NAMALWA (cell line): ENCODE data around the gene B9D1.

Source experiments
- DNase-seq: peaks from one replicate; pipeline ENCODE4 v3.0.0-alpha.2; 2015; ENCODE audit warnings: low spot score

Gene B9D1

DNA sequence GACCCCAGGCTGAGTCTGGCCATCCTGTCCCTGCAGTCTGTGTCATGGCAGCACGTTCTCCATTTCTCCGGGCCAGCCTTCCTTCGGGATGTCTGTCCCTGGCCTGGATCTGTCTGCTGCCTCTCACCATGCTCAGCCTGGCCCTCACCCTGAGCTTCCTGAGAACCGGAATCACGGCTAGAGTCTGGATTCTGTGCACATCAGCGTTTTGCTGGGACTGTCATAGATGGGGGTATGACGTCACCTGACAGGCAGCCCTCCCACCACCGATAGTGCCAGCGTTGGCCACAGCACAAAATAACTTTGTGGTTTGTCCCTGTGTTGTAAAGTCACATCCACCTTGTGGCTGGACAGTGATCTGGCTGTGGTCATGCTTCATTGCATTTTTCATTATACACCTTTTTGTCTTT is 59.2 kb downstream of the B9D1 start:
- peak; percentile 24 for DNase-seq

DNA sequence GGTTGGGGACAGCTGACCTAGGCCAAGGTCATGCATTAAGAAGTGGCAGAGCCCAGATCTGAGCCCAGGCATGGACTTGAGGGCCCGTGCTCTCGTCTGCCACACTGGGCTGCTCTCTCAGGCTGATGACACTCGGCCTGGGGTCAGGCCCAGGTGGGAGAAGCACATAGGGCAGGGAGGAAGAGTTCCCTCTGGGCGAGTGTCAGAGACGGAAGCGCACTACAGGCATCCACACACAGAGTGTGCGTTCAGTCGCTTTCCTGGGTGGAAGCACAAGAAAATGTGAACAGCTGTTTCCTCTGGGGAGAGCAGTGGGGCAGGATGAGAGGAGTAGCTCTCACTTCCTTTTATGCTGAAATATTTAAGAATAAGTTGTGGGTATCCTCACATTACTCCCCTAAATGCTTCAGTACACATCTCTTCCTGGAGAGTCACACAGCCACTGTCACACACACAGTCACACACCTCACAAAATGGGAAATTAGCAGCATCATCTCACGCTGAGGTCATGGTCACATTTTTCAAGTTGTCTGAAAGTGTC is 59.7 kb downstream of the B9D1 start:
- peak; percentile 59 for DNase-seq

DNA sequence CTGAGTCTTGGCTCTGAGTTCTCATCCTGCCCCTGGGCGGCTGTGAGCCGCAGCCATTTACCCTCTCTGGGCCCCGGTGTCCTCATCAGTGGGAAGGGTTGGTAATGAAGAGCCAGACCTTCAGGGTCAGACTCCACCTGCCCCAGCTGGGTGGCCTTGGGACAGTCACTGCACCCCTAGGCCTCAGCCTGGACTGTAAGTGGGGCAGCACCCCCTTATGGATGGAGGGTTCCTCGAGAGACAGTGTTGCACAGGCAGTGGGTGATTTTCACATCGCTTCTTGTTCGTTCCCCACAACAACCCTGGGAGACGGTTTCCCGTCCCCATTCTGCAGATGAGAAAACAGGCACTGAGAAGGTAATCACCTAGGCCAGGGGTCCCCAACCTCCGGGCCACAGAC is 60.5 kb downstream of the B9D1 start:
- no peak for DNase-seq

DNA sequence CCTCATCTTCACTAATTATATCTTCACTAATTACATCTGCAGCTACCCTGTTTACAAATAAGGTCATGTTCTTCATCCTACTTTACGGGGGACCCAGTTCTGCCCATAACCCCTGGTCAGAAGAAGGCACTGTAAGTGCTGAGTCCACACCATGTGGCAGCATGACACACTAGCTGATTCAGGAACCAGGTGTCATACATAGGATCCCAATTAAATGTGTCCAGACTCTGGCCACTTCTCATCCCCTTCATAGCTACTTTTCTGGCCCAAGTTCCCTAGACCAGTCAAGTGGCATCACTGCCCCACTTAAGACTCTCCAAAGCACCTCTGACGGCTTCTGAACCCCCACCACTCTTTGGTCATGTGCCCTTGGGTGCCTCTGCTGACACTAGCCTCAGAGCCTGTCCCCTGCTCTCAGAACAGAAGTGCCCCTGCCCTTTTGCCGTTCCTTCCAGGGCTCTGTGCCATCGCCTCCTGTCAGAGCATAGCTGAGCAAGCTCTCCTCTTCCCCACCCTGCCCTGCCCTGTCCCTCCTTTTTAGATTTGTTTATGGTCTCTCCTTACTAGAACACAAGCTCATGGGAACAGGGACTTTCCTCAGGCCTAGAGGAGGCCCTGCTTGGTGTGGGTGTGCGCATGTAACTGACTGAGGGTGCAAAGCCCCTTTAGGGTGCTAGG is 61.1 kb downstream of the B9D1 start:
- DNase-seq: no peak

DNA sequence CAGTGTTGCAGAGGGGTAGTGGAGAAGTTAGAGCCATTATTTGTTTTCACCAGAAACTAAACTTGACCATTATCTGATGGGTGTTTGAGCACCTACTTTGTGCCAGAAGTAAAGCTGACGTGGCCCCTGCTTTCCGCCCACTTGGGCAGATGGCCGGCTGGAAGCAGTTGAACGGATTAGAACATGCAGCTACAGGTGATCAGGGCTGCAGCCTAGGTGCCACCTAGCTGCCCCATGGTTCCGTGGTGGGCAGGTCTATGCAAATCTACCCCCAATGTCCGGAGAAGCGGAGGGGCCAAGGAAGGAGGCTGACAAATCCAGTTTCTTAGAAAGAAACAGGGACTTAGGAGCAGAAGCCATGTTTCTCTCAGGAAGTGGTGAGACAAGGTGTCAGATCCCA is 62.7 kb downstream of the B9D1 start:
- no peak for DNase-seq

DNA sequence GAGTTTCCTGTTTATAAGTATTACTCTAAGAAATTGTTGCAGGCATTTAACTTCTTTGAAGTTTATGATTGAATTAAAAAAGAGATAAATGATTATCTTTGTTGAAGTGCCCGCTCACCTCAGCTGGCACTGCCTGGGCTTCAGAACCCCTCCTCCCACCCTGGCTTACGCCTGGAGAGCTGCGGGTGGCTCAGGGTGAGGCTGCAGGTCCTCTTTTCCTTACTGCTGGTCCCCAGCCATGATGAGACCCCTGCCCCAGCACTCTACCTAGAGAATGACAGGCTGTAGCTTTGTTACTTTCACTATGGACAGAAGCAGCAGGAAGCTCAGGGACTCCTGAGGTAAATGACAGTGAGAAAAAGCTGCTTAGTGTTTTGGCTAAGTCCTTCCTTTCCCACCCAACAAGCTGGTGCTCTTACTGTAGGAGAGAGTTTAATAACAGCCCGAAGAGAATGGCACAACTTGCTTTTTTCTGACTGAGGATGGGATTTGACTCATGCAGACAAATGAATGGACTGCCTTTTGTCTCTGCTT is 63.2 kb downstream of the B9D1 start:
- no peak for DNase-seq

DNA sequence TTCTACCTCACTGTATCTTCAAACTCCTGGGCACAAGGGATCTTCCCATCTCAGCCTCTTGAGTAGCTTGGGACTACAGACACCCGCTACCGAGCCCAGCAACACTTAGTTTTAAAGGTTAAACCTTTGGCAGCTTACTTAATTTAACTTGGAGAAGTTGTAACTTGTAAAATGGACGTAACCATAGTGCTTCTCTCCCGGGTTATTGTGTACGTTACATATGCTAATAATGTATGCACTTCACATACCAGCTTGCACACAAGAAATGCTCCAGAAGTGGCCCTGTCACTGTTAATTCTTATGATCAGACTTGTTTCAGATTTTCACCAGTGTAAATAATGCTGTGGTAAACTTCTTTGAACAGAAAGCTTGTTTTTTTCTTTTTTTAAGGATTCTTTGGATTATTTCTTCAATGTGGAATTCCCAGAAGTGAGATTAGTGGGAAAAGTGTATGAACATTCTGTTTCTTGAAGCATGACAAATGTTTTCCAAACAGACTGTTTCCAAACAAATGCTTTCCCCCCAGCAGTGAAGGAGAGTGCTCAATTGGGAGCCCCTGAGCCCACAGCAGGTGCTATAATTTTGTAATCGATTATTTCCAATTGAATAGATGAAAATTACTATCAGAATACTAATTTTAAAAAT is 63.8 kb downstream of the B9D1 start:
- DNase-seq: no peak

DNA sequence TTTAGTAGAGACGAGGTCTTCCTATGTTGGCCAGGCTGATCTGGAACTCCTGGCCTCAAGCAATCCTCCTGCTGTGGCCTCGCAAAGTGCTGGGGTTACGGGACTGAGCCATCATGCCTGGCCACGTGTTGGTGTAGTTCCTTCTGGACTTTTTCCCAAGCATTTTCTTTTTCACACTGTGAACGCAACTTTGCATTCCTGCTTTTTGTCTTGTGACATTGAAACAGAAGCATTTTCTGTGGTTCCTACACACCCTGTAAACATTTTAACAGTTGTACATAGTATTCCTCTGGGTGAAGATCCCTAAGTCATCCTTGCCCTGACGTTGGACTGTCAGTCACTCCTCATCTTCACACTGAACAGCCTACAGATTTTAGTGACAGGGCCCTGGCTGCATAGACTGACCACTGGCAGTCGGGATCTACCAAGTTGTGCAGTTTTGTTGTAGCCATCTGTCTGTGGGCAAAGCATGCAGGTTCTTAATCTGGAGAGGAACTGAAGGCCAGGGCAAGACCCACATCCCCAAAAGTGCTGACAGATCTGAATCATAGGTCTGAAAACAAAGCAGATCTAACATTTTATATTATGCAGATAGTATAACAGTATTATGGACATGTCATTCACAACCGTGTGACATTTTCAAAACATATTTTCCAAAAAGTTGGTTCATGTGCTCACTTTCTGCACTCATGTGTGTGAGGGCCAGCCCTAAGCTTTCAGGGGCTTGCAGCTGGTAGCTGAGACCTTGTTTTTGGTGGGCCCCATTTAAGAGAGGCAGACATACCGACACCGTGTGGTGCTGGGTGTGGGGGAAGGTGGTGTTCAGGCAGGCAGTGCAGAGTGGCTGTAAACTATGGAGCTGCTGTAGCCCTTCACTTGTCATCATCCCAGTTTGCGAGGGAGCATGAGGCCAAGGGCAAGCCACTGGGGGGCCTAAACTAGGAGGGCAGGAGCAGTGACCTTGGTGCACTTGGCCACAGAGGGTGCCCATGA is 65.4 kb downstream of the B9D1 start:
- DNase-seq: no peak

DNA sequence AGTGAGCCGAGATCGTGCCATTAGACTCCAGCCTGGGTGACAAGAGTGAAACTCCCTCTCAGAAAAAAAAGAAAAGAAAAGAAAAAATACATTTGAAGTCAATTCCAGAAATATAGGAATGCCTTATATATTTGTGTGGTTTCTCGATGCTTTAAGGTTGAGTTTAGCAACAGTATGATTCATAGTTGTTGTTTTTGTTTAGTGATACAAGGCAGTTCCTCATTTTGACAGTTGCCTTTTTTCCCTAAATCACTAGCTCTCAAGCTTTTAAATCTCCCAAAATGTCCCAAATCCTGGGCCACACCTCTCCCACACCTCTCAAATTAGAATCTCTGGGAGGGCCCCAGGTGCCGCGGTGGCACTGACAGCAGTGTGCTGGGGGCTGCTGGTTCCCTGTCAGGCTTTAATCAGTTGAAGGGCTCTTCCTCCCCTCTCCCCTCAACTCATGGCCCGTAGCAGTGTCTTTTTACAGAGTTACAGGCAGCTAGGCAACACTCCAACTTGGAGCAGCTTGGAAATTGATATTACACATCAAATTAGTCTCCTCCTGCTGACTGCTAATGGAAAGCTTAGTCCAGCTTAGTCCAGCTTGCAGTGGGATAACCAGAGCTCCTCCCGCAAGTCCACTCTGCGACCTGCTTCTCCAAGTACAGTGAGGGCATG is 66.9 kb downstream of the B9D1 start:
- no peak for DNase-seq

DNA sequence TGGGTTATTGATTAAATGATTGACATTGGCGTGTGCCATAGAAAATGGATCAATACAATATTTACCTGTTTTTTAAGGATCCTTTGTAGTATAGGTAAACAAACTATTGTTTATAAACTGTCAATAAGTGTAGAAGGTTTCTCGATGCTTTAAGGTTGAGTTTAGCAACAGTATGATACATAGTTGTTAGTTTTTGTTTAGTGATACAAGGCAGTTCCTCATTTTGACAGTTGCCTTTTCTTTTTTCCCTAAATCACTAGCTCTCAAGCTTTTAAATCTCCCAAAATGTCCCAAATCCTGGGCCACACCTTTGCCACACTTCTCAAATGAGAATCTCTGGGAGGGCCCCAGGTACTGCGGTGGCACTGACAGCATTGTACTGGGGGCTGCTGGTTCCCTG is 68.1 kb downstream of the B9D1 start:
- DNase-seq: no peak
